SK-N-SH treated with all-trans-retinoic acid at 6 μM for 48 hours (cell line): ENCODE data around the gene NYAP1.

Experiments used
- ATAC-seq: fragments of 200-7000 bp; cut with Tn5 transposase; 3 replicates; pipeline ENCODE4 v1.9.1; 2020; ENCODE audit warnings: mild to moderate bottlenecking, moderate library complexity
- ARNTL ChIP-seq: fragments of 450-650 bp; formaldehyde crosslinking; IDR thresholded peaks from 2 replicates; pipeline ENCODE4 v1.5.0; 2020; ENCODE audit warnings: low read depth, mild to moderate bottlenecking, moderate library complexity, borderline replicate concordance
- BACH2 ChIP-seq: fragments of 250-450 bp; sonication (Bioruptor Pico); IDR thresholded peaks from 2 replicates; pipeline ENCODE4 v1.9.0; 2021; ENCODE audit warnings: mild to moderate bottlenecking, borderline replicate concordance
- CREB5 ChIP-seq: fragments of 250-450 bp; sonication (Bioruptor Pico); IDR thresholded peaks from 2 replicates; pipeline ENCODE4 v1.5.1; 2020; ENCODE audit warnings: low read depth, mild to moderate bottlenecking, moderate library complexity
- ESRRG ChIP-seq: fragments of 250-450 bp; sonication (Bioruptor Pico); IDR thresholded peaks from 2 replicates; pipeline ENCODE4 v1.6.1; 2021; ENCODE audit warnings: mild to moderate bottlenecking
- GLIS3 ChIP-seq: fragments of 250-450 bp; sonication (Bioruptor Pico); IDR thresholded peaks from 2 replicates; pipeline ENCODE4 v1.5.0; 2020; ENCODE audit warnings: mild to moderate bottlenecking, moderate library complexity
- ISL1 ChIP-seq: fragments of 250-450 bp; sonication (Bioruptor Pico); IDR thresholded peaks from 2 replicates; pipeline ENCODE4 v2.1.2; 2022; ENCODE audit warnings: mild to moderate bottlenecking, moderate library complexity
- OSR1 ChIP-seq: fragments of 250-450 bp; sonication (Bioruptor Pico); IDR thresholded peaks from 2 replicates; pipeline ENCODE4 v1.8.0; 2022; ENCODE audit warnings: moderate library complexity, mild to moderate bottlenecking, inconsistent platforms
- POU6F1 ChIP-seq: fragments of 250-450 bp; sonication (Bioruptor Pico); IDR thresholded peaks from 2 replicates; pipeline ENCODE4 v1.8.0; 2021; ENCODE audit warnings: low read depth, mild to moderate bottlenecking, moderate library complexity, borderline replicate concordance
- PPARA ChIP-seq: fragments of 250-450 bp; sonication (Bioruptor Pico); IDR thresholded peaks from 2 replicates; pipeline ENCODE4 v1.5.0; 2020; ENCODE audit warnings: mild to moderate bottlenecking, borderline replicate concordance
- RARB ChIP-seq: fragments of 250-450 bp; sonication (Bioruptor Pico); IDR thresholded peaks from 2 replicates; pipeline ENCODE4 v1.8.0; 2021; ENCODE audit warnings: mild to moderate bottlenecking, moderate library complexity
- SNAI2 ChIP-seq: fragments of 250-450 bp; sonication (Bioruptor Pico); IDR thresholded peaks from 2 replicates; pipeline ENCODE4 v1.5.0; 2020; ENCODE audit warnings: mild to moderate bottlenecking, moderate library complexity
- TCF4 ChIP-seq: fragments of 250-450 bp; sonication (Bioruptor Pico); IDR thresholded peaks from 2 replicates; pipeline ENCODE4 v1.8.0; 2021; ENCODE audit warnings: mild to moderate bottlenecking, moderate library complexity, borderline replicate concordance
- TOX ChIP-seq: fragments of 250-450 bp; sonication (Bioruptor Pico); IDR thresholded peaks from 2 replicates; pipeline ENCODE4 v1.8.0; 2021; ENCODE audit warnings: mild to moderate bottlenecking, moderate library complexity, borderline replicate concordance
- TSHZ2 ChIP-seq: fragments of 250-450 bp; sonication (Bioruptor Pico); IDR thresholded peaks from 2 replicates; pipeline ENCODE4 v1.5.0; 2020; ENCODE audit warnings: mild to moderate bottlenecking, moderate library complexity
- ZC3H10 ChIP-seq: fragments of 250-450 bp; sonication (Bioruptor Pico); IDR thresholded peaks from 2 replicates; pipeline ENCODE4 v1.5.1; 2021; ENCODE audit warnings: mild to moderate bottlenecking, moderate library complexity
- ZFP3 ChIP-seq: fragments of 250-450 bp; sonication (Bioruptor Pico); IDR thresholded peaks from 2 replicates; pipeline ENCODE4 v1.5.0; 2020; ENCODE audit warnings: mild to moderate bottlenecking, moderate library complexity
- ZFP30 ChIP-seq: fragments of 450-650 bp; formaldehyde crosslinking; IDR thresholded peaks from 2 replicates; pipeline ENCODE4 v1.5.0; 2022; ENCODE audit warnings: mild to moderate bottlenecking, moderate library complexity
- ZNF70 ChIP-seq: fragments of 450-650 bp; formaldehyde crosslinking; IDR thresholded peaks from 2 replicates; pipeline ENCODE4 v1.5.0; 2020; ENCODE audit warnings: mild to moderate bottlenecking, moderate library complexity
- ZNF8 ChIP-seq: fragments of 450-650 bp; formaldehyde crosslinking; IDR thresholded peaks from 2 replicates; pipeline ENCODE4 v1.5.0; 2020; ENCODE audit warnings: mild to moderate bottlenecking, moderate library complexity
- TF ChIP-seq, protein P1 (sequence below): fragments of 250-450 bp; sonication (Bioruptor Pico); IDR thresholded peaks from 2 replicates; pipeline ENCODE4 v1.8.0; 2020; ENCODE audit warnings: mild to moderate bottlenecking, moderate library complexity, borderline replicate concordance
- TF ChIP-seq, protein P2 (sequence below): fragments of 250-450 bp; sonication (Bioruptor Pico); IDR thresholded peaks from 2 replicates; pipeline ENCODE4 v1.5.1; 2021; ENCODE audit warnings: mild to moderate bottlenecking, moderate library complexity

The NYAP1 gene

GRCh38 chr7:100519580-100519979, 35.9 kb downstream of the NYAP1 start:
- TF ChIP-seq TSHZ2 (no peak), BACH2 (no peak), GLIS3 (CRISPR knock-in tag) (no peak), ZFP3 (no peak), PPARA (CRISPR knock-in tag) (no peak), TOX (no peak), ESRRG (CRISPR knock-in tag) (no peak), ARNTL (CRISPR knock-in tag) (no peak), ISL1 (no peak), ZC3H10 (CRISPR knock-in tag) (no peak)
- no peak for ATAC-seq

DNA sequence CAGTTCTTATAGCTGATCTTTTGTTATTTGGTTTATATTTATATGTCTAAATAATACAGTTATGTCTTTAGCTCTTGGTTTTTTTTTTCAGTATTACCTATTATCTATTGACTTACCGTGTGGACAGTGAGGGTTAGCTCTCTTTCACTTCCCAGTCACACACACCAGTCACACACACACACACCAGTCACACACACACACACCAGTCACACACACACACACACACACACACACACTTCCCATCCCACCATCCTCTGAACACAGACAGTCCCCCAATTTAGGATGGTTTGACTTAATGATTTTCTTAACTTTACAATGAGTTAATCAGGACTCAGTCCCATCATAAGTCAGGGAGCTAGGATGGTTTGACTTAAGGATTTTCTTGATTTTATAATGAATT, 36.4 kb downstream of the NYAP1 start:
- TF ChIP-seq SNAI2 (CRISPR knock-in tag) (no peak), ZC3H10 (CRISPR knock-in tag) (no peak), POU6F1 (CRISPR knock-in tag) (no peak), CREB5 (CRISPR knock-in tag) (no peak), OSR1 (CRISPR knock-in tag) (no peak), ZNF8 (CRISPR knock-in tag) (no peak), TSHZ2 (no peak), RARB (CRISPR knock-in tag) (no peak), ESRRG (CRISPR knock-in tag) (no peak), ARNTL (CRISPR knock-in tag) (no peak), ZNF70 (CRISPR knock-in tag) (no peak), BACH2 (no peak), TOX (no peak), ZFP30 (CRISPR knock-in tag) (no peak), GLIS3 (CRISPR knock-in tag) (no peak), PPARA (CRISPR knock-in tag) (no peak), ISL1 (no peak), TCF4 (CRISPR knock-in tag) (no peak)
- TF ChIP-seq, protein P1, sequence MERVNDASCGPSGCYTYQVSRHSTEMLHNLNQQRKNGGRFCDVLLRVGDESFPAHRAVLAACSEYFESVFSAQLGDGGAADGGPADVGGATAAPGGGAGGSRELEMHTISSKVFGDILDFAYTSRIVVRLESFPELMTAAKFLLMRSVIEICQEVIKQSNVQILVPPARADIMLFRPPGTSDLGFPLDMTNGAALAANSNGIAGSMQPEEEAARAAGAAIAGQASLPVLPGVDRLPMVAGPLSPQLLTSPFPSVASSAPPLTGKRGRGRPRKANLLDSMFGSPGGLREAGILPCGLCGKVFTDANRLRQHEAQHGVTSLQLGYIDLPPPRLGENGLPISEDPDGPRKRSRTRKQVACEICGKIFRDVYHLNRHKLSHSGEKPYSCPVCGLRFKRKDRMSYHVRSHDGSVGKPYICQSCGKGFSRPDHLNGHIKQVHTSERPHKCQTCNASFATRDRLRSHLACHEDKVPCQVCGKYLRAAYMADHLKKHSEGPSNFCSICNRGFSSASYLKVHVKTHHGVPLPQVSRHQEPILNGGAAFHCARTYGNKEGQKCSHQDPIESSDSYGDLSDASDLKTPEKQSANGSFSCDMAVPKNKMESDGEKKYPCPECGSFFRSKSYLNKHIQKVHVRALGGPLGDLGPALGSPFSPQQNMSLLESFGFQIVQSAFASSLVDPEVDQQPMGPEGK (CRISPR knock-in tag), result no peak
- TF ChIP-seq, protein P2, sequence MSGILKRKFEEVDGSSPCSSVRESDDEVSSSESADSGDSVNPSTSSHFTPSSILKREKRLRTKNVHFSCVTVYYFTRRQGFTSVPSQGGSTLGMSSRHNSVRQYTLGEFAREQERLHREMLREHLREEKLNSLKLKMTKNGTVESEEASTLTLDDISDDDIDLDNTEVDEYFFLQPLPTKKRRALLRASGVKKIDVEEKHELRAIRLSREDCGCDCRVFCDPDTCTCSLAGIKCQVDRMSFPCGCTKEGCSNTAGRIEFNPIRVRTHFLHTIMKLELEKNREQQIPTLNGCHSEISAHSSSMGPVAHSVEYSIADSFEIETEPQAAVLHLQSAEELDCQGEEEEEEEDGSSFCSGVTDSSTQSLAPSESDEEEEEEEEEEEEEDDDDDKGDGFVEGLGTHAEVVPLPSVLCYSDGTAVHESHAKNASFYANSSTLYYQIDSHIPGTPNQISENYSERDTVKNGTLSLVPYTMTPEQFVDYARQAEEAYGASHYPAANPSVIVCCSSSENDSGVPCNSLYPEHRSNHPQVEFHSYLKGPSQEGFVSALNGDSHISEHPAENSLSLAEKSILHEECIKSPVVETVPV (CRISPR knock-in tag), result no peak
- no peak for ATAC-seq
